Gastroesophageal sphincter (tissue), 3 donors: ENCODE data around the gene FAIM2.

Source experiments
- EP300 ChIP-seq: sonication (generic); formaldehyde crosslinking; IDR thresholded peaks from one replicate; pipeline ENCODE4 v1.6.1; 2017; ENCODE audit warnings: antibody characterized with exemption, mild to moderate bottlenecking
- POLR2A ChIP-seq, 2 donors: fragments of 450-650 bp; IDR thresholded peaks; one replicate each; pipeline ENCODE4 v1.6.1; 2017; ENCODE audit warnings: antibody characterized with exemption in 2 of 2, mild to moderate bottlenecking in 2 of 2, moderate library complexity in 1 of 2
- TF ChIP-seq, protein P1 (sequence below), 4 experiments: fragments of 200-600 bp in 2 of 4; fragments of 450-650 bp in 2 of 4; sonication (generic) in 1 of 4; IDR thresholded peaks; one replicate each; pipeline ENCODE4 v1.5.1; 2017 to 2019; ENCODE audit warnings: antibody characterized with exemption in 4 of 4, mild to moderate bottlenecking in 2 of 4, moderate library complexity in 2 of 4

GRCh38 chr12:49910331-49911212 is 6.9 kb upstream of the FAIM2 start:
- TF ChIP-seq, protein P1, sequence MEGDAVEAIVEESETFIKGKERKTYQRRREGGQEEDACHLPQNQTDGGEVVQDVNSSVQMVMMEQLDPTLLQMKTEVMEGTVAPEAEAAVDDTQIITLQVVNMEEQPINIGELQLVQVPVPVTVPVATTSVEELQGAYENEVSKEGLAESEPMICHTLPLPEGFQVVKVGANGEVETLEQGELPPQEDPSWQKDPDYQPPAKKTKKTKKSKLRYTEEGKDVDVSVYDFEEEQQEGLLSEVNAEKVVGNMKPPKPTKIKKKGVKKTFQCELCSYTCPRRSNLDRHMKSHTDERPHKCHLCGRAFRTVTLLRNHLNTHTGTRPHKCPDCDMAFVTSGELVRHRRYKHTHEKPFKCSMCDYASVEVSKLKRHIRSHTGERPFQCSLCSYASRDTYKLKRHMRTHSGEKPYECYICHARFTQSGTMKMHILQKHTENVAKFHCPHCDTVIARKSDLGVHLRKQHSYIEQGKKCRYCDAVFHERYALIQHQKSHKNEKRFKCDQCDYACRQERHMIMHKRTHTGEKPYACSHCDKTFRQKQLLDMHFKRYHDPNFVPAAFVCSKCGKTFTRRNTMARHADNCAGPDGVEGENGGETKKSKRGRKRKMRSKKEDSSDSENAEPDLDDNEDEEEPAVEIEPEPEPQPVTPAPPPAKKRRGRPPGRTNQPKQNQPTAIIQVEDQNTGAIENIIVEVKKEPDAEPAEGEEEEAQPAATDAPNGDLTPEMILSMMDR (IDR thresholded peaks at IDR 0.05) = no peak
- TF ChIP-seq POLR2A (IDR thresholded peaks at IDR 0.05) = no peak
- no peak for TF ChIP-seq EP300
